NCI-H2196 (cell line): ENCODE data around the gene XPNPEP1.

Experiments used
- DNase-seq: peaks from one replicate; lab custom pipeline; 2025; ENCODE audit not compliant: unreplicated experiment; lab: John Stamatoyannopoulos, UW

The XPNPEP1 gene

DNA sequence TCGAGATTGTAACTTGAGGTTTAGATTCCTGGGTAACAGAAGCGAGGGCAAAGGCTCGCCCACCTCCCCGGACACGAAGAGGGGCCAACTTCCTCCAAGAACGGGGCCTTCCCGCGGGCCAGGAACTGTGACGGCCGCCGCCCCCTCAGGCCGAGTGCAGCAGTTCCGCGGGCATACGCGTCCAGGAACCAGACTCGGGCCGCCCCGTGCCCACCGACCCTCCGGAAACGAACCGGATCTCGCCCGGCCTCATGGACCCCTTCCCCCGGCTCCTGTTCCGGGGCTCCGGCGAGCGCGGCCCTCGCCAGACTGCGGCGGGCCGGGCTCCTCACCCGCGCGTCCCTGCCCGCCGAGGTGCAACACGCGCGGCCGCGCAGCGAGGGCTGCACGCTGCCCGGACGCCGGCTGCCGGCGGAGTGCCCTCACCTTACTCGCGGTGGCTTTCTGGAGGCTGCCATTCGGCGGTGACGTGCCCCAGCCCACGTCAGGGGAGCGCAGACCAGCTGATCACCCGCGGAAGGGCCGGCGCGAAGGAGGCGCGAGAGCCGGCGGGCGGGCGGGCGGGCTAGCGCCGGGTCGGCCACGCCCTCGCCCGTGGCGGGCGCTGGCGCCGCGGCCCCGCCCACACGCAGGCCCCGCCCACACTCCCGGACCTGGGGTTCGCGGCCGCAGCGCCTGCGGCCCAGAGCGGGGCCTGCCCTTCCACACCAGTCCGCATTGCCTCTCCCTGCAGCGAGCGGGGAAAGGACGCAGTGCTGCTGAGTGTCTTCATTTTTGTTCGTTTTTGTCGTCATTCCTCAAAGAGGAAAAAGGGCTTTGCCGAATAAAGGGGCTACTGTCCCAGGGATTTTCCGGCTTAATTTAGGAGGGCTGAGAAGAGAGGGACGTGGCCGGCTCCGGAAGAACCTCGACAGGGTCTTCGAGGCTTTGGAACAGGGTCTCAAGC lies at the start of gene XPNPEP1:
XPNPEP1 (minus strand) TSS at position 536 of the 946 bp plus-strand sequence; CDS start at position 458, 78 bp downstream.
- DNase-seq, result peak; percentile 61

DNA sequence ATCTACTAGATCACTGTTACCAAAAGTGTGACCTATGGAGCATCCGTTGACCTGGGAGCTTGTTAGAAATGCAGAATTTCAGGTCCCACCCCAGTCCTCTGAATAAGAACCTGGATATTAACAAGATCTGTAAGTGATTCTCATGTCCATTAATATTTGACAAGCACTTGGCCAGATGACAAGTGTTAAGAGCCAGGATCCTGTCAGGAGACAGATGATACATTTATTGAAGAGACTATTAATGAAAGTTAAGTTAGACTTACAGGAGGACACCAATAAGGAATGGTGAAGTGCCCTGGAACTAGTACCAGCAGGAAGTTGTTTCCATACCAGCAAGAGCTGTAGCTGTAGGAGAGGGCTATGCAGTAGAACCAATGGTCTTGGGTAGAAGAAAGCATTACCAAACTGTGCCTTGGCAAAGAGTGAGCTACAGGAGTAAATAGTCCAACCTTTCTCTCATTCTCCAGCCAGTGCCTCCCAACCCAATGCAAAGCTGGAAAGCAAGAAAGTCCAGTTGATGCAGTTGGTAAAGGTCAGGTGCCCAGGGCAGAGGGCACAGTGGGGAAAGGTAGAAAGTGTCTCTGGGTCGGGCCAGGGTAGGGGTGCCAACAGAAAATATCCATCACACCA lies 49.2 kb upstream of the XPNPEP1 start:
- DNase-seq, result no peak

DNA sequence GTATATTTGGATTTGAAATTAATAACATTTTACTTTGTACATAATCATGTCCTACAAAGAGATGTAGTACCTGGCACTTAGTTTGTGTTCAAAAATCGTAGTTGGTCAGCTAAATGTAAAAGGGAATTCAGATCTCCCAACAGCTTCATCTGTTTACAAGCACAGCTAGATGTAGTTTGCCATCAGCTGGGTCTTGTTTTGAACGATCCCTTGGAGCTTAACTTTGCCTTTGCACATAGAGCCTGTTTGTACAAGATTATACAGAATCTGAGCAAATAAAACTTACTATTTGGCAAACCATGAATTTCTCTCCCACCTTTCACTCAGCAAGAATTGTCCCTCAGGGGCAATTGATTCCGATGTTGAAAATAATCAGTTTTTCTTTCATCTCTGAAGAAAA lies 48.3 kb upstream of the XPNPEP1 start:
- no peak for DNase-seq

DNA sequence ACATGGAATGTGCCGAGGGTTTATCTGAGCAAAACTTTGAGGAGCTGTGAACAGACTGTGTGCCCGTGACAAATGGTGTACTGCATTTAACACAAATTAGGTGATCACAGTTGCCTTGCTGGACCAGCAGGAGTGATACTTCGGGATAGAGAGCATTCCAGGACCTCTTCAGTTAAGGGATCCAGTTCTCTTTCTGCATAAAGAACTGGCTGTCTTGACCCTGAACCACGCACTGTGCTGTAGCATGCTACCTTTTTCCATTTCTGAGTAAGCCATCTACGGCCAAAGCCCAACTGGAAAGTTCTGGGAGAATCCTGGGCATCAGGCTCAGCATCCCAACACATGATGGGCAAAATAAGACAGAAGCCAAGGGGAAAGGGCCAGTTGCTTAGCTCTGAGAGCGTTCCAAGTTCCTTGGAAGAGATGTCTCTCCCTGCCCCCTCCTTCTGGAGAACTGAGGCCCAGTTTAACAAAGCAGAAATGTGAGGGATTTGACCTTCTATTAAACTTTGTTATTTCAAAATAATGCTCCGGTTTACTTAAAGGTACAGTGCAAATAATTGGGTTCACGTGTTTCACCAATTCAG lies 46.5 kb upstream of the XPNPEP1 start:
- no peak for DNase-seq

DNA sequence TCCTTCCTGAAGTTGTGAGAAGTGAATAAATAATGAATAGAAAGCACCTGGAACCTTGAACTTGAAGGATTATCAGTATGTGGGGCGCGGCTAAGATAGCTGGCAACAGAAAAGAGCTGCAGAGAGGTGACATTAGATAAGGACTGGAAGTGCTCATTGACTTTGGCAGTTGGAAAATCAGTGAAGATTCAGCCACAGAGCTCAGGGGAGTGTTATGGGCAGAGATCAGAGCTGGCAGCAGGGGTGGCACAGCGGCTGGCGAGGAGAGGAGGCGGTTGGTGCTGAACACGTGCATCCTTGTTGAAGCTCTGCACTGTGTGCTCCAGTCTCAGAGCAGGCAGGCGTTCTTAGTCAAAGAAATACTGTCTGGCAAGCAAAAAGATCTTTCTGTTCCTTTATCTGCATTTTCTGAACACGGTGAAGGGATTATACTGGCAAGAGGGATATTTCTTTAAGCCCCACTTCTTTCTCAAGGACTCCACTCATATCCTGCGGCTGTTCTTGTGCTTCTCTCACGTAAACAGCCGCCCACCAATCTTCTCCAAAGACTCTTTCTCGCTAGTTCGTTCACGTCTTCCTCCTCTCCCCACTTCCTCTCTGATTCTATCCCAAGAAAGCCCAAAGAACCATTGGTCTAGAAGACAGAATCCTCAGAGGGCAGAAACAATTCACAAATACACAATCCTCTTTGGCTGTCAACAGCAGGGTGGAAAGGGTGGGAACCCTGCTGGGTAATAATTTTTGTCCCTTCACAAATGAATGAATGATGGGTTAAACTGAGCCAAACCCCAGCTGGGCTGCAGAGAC lies 45.8 kb upstream of the XPNPEP1 start:
- DNase-seq, result no peak

DNA sequence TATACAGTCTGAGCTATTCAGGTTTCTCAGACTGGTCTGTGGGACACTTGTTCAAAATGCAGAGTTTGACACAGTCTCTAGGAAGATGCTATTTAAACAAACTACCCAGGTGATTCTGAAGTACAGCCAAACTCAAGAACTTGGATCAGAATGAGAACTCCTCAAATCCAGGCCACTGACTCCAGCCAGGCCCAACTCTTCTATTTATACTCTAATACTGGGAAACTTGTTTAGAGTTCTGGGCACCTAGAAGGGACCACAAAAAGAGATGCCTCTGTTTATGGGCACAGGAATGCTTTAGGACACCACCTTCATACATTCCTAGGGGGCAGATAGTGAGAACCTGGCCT lies 44.4 kb upstream of the XPNPEP1 start:
- no peak for DNase-seq

DNA sequence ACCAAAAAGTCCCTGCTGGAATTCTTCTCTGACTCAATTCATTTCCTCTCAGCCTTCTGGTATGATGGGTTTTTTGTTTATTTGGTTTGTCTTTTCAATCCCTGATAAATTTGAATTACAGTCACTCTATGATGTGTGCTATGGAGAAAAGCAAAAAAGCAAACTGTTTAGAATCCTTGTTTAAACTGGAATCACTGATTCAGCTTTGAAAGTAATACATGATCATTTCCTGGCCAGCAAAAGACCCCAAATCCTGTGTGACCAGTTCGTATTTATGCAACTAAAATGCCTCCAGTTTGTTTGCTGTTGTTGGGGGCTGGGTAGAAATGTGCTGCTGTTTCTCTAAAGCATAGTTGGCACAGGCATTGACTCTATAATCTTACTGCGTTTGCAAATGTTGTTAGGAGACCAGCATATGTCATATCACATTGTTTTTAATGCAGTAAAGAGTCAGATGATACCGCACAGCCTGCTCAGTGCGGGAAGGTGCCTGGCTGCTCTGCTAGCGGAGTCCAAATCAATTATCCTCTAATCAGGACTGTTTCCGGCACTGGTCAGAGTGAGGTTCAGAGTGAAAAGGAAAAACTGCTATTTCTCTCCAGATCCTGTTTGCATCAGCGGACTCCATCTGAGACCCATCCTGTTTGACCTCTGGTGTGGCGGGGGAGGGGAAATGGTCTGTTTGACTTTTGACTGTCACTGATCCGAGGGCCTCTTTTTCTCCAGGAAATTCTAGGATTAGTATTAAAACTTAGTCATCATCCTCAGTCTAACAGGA lies 43.8 kb upstream of the XPNPEP1 start:
- no peak for DNase-seq

DNA sequence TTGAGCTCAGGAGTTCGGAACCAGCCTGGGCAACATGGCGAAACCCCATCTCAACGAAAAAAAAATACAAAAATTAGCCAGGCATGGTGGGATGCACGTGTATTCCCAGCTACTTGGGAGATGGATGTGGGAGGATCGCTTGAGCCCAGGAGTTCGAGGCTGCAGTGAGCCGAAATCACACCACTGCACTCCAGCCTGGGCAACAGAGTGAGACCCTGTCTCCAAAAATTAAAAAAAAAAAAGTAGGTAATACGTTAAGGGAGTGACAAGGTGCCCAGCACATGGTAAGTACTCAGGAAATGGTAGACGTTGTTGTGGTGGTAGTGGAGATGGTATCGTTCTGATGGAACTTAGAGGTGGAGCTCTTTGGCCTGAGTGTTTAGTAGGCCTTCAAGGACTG lies 41.0 kb upstream of the XPNPEP1 start:
- no peak for DNase-seq

DNA sequence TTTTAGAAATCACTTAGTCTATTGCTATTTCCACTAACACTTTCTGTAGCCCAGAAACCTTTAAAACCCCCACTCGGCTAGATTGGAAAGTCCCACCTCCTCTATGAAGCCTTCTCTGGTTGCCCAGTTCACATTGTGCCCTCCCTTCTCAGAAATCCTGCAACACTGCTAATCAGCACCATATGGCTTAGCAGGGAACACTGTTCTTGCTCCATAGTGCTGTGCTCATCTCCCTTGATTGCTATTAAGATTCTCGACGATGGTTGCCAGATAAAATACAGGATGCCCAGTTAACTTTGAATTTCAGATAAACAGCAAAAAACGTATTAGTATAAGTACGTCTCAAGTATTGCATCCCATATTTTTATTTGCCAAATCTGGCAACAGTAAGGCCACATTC lies 40.1 kb upstream of the XPNPEP1 start:
- no peak for DNase-seq

DNA sequence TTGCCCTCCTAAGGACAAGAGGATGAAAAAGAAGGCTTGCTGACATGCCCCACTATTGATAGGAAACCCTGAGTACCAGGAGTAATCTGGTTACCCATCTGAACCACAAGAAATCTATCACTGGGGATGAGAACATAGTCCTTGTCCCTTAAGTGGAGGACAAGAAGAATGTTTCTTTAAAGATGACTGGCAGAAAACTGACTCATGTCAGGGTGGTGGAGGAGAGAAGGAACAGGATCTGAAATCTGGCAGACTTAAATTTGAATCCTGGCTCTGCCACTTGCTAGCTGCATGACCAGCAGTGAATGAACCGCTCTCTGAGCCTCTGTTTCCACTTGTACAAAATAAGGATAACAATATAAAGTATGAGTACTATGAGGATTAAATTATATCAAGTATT lies 38.9 kb upstream of the XPNPEP1 start:
- DNase-seq, result no peak

DNA sequence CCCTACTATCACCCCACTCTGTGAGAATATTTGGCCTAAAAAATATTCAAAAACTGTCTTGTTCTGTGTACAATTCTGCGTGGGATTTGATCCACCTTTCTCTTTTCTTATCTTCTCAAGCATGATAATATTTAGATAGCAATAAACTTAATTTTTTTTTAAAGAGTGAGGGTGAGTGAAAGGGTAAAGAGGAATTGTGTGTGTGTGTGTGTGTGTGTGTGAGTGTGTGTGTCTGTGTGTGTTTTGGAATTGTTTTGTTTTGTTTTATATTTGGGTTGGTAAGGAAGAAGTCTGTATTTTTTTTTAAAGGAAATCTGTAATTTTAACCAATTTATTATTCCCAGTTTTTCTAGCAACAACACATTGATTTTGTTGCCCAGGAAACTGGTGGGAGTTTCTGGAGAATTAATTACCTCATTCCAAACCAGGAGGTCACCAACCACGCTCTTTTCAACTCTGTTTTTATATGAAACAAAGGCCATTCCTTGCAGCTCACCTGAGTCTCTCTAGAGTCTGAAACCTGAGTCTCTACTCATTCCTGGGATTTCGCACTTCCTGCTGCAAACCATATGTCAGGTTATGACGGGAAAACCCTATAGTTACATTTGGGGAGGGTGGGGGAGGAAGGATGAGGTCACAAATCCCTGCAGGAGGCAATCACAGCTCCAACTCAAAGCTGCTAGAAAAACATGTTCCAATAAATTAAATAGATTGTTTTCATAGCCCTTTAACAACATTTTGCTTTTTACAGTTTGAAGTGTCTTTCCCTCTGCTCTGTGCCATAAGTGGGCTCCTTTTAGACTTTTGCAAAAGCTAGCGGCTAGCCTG lies 38.1 kb upstream of the XPNPEP1 start:
- DNase-seq, result no peak

DNA sequence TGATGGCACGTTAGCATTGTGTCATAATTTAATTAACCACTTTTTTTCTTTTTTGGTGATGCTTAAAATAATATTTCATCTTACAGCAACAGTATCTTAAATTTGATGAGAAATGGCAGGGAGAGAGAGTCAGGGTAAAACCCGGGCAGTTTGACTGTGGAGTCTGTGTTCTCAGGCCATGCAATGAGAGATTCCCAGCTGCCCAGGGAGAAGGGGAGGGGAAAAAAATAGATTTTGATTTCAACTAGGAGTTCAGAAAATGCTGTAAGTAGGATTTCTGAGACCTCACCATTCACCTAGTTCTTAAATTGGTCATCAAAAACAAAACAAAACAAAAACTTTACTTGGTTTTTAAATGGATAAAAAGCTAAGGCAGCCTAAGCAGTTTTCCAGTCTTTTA lies 37.4 kb upstream of the XPNPEP1 start:
- DNase-seq, result no peak

DNA sequence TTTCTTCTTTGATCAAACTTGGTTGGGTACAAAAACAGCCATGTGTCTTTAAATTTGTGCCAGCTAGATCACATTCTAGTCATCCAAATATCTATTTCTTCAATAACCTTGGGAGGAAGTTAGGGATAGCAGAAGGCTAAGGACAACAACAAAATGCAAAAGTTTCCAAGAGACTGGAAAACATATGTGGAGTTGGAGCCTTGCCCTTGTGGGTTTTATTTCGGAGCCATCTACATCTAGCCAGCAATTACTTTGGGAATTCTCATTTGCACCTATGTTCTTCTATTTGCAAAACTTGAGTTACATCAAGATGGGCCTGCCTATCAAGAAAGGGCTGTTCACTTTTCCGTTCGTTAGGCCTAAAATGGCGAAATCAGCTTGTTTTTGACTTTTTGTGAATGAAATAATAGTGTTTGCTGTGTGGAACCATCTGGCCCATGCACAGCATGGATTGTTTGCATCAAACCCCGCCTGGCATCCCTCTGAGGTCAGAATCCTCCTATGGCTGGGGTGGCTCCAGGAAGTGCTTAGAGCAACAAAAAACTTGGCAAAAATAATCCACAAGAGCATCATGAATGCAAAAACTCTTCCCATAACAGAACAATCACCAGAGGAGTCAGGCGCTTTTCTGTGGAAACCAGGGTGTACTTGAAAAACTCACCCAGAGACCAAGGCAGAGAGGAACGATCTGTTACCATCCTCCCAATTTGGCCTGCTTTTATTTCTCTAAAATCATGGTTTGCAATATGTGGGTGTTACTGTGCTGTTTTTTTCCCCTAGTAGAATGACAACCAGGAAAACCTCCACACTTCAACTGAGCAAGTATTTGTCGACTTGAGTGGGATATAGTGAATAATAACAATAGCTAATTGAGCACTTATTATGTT lies 36.2 kb upstream of the XPNPEP1 start:
- DNase-seq, result no peak

DNA sequence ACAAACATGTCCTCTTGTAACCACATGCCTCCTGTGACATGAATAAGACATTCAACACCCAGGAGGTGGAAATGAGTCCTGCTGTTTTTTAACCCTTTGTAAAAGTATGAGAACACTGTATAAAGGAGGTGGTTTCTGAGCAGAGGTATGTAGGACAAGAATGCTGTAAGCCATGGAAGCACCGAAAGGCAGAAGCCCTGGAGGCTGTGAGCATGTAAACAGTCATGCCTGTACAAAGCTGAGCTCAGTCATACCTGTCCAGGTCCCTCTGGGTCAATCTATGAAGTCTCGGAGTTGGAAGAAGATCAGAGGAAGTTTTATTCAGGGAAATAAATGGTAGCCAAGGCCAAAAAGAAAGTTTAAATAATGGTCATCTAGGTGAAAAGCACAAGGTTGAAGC lies 34.7 kb upstream of the XPNPEP1 start:
- no peak for DNase-seq

DNA sequence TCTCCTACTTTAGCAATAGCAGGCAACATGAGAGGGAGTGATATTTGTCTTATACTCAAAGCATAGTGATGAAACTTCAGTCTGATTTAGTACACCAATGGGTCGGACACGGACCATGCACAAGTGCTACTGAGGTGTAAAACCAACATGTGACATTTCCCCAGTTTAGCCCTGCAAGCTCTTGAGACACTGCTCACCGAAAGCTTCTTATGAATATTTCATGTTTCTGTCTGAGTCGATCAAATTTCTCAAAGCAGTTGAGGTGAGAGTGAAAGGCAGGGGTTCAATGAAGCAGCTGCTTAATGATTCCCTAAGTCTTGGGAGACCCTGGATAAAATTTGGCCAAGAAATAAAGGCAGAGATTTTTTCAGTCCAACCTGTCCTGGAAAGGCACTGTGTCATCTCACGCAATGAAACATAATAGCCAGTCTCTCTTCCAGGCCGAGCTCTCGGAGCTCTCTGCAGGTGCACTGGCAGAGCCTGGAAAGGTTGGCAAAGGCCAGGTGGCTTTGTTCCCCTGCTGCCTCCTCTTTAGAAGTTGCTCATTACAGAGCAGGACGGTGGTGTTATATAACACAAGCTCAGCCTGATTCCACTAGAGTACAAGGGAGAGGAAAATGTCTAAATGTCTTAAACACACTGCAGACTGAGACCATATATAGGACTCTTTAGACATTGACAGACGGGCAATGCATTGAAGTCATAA lies 33.9 kb upstream of the XPNPEP1 start:
- peak; percentile 69 for DNase-seq

DNA sequence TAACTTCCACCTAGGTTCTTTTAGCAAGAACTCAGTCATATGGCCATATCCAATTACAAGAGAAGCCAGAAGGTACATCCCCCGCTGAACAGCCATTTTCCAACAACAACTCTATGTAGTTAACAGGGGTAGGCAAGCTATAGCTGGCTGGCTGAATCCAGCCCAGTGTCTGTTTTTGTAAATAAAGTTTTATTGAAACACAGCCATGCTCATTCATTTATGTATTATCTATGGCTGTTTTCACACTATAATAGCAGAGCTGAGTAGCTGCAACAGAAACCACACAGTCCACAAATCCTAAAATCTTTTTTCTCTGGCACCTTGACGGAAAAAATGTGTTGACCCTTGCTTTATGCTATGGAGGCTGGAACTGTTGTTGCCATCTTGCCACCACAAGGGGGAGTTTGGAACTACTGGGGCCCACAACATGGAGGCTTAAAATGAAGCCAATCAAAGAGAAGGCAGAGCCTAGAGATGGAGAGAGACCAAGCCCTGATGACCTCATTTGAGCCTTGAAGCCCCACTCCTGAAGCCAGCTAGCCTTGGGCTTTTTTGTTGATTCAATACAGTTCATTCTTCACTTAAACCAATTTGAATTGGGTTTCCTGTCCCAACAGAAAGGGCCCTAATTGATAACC lies 33.3 kb upstream of the XPNPEP1 start:
- DNase-seq, result peak; percentile 13

DNA sequence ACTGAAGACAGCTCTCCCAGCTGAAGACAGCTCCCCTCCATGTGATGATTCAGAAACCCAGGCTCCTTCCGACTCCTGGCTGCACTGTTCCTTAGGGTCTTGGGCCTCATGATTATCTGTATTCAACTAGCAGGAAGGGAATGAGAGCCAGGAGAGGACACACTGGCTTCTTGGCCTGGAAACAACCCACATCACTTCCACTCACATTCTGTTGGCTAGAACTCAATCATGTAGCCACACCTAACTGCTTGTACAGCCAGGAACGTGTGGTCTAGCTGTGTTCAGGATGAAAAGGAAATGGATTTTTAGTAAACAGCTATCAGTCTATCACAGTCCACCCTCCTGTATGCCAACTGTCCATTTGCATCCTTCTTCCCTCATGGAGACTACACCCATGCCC lies 30.5 kb upstream of the XPNPEP1 start:
- no peak for DNase-seq

DNA sequence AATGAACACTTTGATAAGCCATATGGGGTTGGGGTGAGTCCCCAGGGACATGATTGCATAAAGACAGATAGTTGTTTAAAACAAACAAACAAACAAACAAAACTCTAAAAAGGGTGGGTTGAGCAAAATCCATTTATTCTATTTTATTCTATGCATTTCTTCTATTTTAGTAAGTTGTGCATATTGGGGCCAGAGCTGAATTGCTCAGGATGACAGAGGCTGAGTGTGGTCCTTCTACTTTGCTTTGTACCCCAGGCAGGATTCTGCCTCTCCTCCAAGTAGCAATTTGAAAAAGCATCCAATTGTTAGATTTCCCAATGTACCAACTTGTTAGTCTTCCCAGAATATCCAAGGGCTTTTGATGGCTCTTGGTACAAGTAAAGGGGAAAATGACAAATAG lies 29.2 kb upstream of the XPNPEP1 start:
- no peak for DNase-seq
